GM12865 (cell line): Measurements from ENCODE around the gene WDR86.

Source experiments
- DNase-seq: peaks from one replicate; pipeline ENCODE4 v3.0.0; 2010; ENCODE audit warnings: low read depth
- H3K4me3 ChIP-seq: 2 replicates; pipeline ENCODE4 v1.5.1; 2011; ENCODE audit warnings: mild to moderate bottlenecking, low read depth, low read length, control low read depth
- TF ChIP-seq, protein P1 (sequence below): IDR thresholded peaks from 2 replicates; pipeline ENCODE4 v1.5.1; 2011; ENCODE audit warnings: low read length, control low read depth, low read depth, inconsistent platforms; ENCODE audit not compliant: insufficient read depth; ENCODE audit errors: missing control alignments

WDR86 gene

DNA sequence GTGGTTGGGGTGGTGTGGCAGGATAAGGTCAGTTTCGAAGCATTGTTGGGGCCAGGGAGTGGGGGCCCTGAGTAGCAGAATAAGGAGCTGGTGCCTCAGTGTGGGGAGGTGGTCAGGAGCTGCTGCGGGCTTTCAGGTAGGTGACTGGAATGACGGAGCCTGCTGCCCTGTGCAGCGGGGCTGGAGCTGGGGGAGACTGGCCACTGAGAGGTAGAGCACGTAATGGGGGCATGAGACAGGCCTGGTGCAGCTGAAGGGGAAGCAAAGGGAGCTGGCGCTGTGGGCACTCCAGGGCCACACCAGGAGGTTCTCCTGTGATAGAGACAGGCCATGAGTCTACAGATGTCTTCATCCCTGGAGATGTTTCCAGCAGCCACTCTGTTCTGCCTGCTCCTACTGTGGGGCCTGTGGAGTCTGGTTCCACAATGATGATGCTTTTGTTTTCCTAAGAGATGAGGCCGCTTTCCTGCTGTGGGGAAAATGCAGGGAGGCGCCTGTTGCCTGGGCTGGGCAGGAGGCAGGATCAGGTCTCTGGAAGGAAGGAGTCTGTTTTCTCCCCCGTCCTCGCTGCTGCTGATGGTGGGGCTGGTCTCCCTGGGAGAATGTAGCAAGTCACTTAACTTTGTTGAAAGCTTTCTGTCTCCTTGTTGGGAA is 37.1 kb downstream of the WDR86 start:
- TF ChIP-seq, protein P1, sequence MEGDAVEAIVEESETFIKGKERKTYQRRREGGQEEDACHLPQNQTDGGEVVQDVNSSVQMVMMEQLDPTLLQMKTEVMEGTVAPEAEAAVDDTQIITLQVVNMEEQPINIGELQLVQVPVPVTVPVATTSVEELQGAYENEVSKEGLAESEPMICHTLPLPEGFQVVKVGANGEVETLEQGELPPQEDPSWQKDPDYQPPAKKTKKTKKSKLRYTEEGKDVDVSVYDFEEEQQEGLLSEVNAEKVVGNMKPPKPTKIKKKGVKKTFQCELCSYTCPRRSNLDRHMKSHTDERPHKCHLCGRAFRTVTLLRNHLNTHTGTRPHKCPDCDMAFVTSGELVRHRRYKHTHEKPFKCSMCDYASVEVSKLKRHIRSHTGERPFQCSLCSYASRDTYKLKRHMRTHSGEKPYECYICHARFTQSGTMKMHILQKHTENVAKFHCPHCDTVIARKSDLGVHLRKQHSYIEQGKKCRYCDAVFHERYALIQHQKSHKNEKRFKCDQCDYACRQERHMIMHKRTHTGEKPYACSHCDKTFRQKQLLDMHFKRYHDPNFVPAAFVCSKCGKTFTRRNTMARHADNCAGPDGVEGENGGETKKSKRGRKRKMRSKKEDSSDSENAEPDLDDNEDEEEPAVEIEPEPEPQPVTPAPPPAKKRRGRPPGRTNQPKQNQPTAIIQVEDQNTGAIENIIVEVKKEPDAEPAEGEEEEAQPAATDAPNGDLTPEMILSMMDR, result no peak
- H3K4me3 ChIP-seq, result no peak overlapping the region
- DNase-seq, result no peak

DNA sequence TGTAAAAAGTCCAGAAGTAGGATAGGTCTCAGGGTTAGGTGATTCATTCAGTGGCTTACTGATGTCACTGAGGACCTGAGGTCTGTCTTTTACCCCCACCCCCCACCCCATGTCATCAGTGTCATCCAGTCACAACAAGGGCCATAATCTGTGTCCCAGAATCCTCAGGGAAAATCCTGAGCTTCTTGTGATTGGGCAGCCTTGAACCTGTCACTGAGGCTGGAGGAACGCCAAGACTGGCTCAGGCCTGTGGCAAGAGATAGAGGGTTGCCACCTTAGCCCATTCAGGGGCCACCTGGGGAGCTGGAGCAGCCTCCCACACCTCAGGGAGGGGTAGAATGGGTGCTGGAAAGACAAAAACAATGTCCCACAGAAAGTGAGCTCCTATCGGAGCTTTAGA is 38.6 kb downstream of the WDR86 start:
- no peak overlapping the region for H3K4me3 ChIP-seq
- TF ChIP-seq, protein P1, result no peak
- no peak for DNase-seq

DNA sequence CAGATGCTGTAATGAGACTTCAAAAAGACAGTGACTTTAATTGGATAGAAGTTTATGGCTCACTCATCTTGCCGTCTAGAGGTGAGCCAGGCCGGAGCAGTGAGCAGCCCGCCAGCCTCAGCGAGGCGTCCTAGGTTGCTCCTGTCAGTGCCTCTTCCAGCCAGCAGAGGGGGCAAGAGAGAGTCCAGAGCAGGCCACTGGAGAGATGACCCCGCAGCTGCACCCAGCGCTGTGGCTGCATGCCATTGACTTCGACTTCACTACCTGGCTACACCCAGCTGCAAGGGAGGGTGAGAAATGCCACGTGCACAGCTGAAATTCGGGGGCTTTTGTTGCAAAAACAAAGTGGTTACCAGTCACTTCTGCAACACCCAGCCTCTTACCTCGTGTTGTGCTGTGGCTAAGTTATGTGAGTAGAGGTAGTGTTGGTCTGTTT is 41.7 kb downstream of the WDR86 start:
- no peak overlapping the region for H3K4me3 ChIP-seq
- TF ChIP-seq, protein P1, result peak; percentile 97
- peak; percentile 85 for DNase-seq

DNA sequence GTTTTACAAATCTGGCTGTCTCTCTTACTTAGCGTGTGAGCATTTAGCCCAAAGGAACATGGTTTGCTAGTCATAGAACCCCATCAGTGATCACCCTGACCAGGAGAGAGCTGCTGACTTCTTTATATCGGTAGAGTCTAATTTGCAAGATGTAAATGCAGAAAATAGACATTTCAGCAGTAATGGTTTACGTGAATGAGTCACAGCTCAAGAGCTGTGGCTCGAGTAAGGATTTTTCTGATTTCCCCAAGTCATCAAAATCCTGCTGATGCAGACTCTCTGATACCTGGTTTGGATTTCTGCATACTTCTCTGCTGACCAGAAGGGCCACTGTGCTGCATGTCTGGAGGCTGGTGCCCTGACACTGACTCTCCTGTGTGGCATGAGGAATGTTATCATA is 42.6 kb downstream of the WDR86 start:
- H3K4me3 ChIP-seq, result no peak overlapping the region
- TF ChIP-seq, protein P1, result no peak
- DNase-seq, result no peak

DNA sequence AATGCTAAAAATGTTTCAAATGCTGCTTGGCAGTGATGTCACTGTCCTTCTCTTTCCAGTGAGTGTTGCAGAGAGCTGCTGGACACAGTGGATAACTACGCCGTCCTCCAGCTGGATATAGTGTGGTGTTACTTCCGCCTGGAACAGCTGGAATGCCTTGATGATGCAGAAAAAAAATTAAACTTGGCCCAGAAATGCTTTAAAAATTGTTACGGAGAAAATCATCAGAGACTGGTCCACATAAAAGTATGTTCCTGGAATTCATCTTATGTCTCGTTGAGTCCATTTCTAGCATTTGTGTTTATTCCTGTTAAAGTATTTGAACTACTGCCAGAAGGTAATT is 43.0 kb downstream of the WDR86 start:
- TF ChIP-seq, protein P1, result no peak
- H3K4me3 ChIP-seq, result no peak overlapping the region
- DNase-seq, result no peak

DNA sequence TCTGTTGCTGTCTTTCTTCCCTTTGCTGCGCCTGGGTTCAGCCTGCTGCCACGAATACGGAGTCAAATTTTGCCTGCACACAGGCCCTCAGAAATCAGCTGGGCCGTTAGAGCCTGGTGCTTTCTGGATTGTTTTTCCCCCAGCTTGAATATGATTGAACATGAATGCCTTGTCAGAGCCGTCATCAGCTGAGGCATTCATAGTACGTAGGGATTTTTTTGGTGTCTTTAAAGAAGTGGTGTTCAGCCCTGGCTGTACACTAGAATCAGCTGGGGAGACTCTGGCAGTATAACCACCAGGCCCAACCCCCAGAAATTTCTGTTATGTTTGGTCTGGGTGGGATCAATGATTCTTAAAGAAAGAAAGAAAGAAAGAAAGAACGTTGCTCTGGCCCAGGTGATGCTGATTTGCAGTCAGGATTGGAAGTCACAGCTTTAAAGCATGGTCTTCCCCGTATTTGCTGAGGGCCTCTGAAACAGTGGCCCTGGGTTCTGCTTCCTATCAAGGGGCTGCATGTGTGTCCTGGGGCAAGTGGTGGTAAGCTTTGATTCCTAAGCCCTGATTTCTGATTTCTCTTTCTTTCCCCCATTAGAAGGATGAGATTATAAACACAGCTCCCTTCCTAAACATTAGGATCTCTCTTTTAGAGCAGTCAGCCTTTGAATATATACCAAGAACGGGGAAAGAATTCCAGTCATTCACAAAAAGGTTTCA is 43.5 kb downstream of the WDR86 start:
- DNase-seq, result no peak
- TF ChIP-seq, protein P1, result no peak
- no peak overlapping the region for H3K4me3 ChIP-seq
